K562 (cell line): ENCODE data around the gene YBX2. TPM values are rescaled to one million over a fixed set of nuclear protein-coding genes. Genes with fewer than 3 reads are reported as not detected.
A peak's percentile ranks its signal among the peaks of the same experiment; 100 is the strongest.

Source experiments
- CGGBP1 ChIP-seq: fragments of 250-450 bp; sonication (Bioruptor Pico); IDR thresholded peaks from 2 replicates; pipeline ENCODE4 v1.9.0; 2021; ENCODE audit warnings: mild to moderate bottlenecking
- CHAMP1 ChIP-seq: fragments of 450-650 bp; IDR thresholded peaks from 2 replicates; pipeline ENCODE4 v1.6.1; 2016; ENCODE audit warnings: mild to moderate bottlenecking
- CREB1 ChIP-seq, 2 experiments: sonication (generic) in 1 of 2; formaldehyde crosslinking in 1 of 2; IDR thresholded peaks; 2 replicates each; pipeline versions ENCODE4 v1.6.1 to v1.8.0; 2012 to 2022; ENCODE audit warnings: inconsistent platforms in 1 of 2, mild to moderate bottlenecking in 1 of 2, missing genetic modification reagents in 1 of 2, moderate library complexity in 1 of 2
- E2F5 ChIP-seq: sonication (generic); formaldehyde crosslinking; IDR thresholded peaks from 2 replicates; pipeline ENCODE4 v1.8.0; 2022; ENCODE audit warnings: mild to moderate bottlenecking, missing genetic modification reagents
- EGR1 ChIP-seq: fragments of 450-650 bp; conservative IDR thresholded peaks from 2 replicates; pipeline ENCODE4 v1.6.1; 2017; ENCODE audit warnings: mild to moderate bottlenecking
- ELF4 ChIP-seq: fragments of 450-650 bp; formaldehyde crosslinking; IDR thresholded peaks from 2 replicates; pipeline ENCODE4 v1.4.0; 2022; ENCODE audit warnings: missing genetic modification characterization
- ELK3 ChIP-seq: fragments of 450-650 bp; formaldehyde crosslinking; IDR thresholded peaks from 2 replicates; pipeline ENCODE4 v1.4.0; 2020; ENCODE audit warnings: mild to moderate bottlenecking
- GABPA ChIP-seq: fragments of 200-800 bp; sonication (Bioruptor generic); conservative IDR thresholded peaks from 2 replicates; pipeline ENCODE4 v1.6.1; 2016; ENCODE audit warnings: low read depth, missing genetic modification characterization, missing compliant biosample characterization
- GTF2B ChIP-seq: IDR thresholded peaks from 2 replicates; pipeline ENCODE4 v1.6.1; 2011; ENCODE audit not compliant: insufficient read length; ENCODE audit errors: extremely low read depth
- KLF13 ChIP-seq: fragments of 450-650 bp; IDR thresholded peaks from 2 replicates; pipeline ENCODE4 v1.6.1; 2016; ENCODE audit warnings: missing genetic modification characterization, low read depth, mild to moderate bottlenecking, missing compliant biosample characterization, moderate library complexity, borderline replicate concordance
- MTA3 ChIP-seq: fragments of 450-650 bp; formaldehyde crosslinking; IDR thresholded peaks from 2 replicates; pipeline ENCODE4 v1.6.1; 2017; ENCODE audit warnings: mild to moderate bottlenecking, borderline replicate concordance
- RUNX1 ChIP-seq: sonication (generic); IDR thresholded peaks from 2 replicates; pipeline ENCODE4 v1.6.1; 2016; ENCODE audit warnings: antibody characterized with exemption, low read depth
- SNRNP70 ChIP-seq: fragments of 200-400 bp; formaldehyde crosslinking; optimal IDR thresholded peaks from 2 replicates; pipeline ENCODE3; 2017; ENCODE audit warnings: low read depth, low read length
- SRSF3 ChIP-seq: fragments of 200-400 bp; formaldehyde crosslinking; IDR thresholded peaks from 2 replicates; pipeline ENCODE4 v1.6.1; 2016; ENCODE audit warnings: mild to moderate bottlenecking, low read length, moderate library complexity; ENCODE audit not compliant: insufficient read depth
- TEAD4 ChIP-seq, 2 experiments: sonication (generic) in 1 of 2; formaldehyde crosslinking in 1 of 2; IDR thresholded peaks; 2 replicates each; pipeline versions ENCODE4 v1.6.1 to v1.8.0; 2012 to 2022; ENCODE audit warnings: borderline replicate concordance in 1 of 2, inconsistent platforms in 1 of 2, low read length in 1 of 2, mild to moderate bottlenecking in 1 of 2, missing genetic modification reagents in 1 of 2
- ZBTB2 ChIP-seq: fragments of 450-650 bp; IDR thresholded peaks from 2 replicates; pipeline ENCODE4 v1.6.1; 2016; ENCODE audit warnings: antibody characterized with exemption
- ZFPM2 ChIP-seq: fragments of 250-450 bp; sonication (Bioruptor Pico); IDR thresholded peaks from 2 replicates; pipeline ENCODE4 v1.5.1; 2022; ENCODE audit warnings: mild to moderate bottlenecking
- ZNF12 ChIP-seq: sonication (generic); formaldehyde crosslinking; IDR thresholded peaks from 2 replicates; pipeline ENCODE4 v1.4.0; 2020; ENCODE audit warnings: mild to moderate bottlenecking, missing genetic modification reagents
- ZNF699 ChIP-seq: fragments of 250-450 bp; sonication (Bioruptor Pico); IDR thresholded peaks from 2 replicates; pipeline ENCODE4 v1.8.0; 2021; ENCODE audit warnings: mild to moderate bottlenecking, moderate library complexity; ENCODE audit not compliant: insufficient replicate concordance
- polyA plus RNA-seq, 8 experiments: library from polyadenylated mRNA; depleted of rRNA in 4 of 8; stranded (reverse) in 5 of 8; unstranded in 3 of 8; fragments of >200 nt; fragmentation: Nextera tagmentation in 2 of 8; fragmentation: Illumina TruSeq in 1 of 8; extraction: Ambion mirVana in 2 of 8; extraction: Trizol in 1 of 8; gene quantifications; 2 replicates each; pipeline versions ENCODE4 v1.2.1 to v1.2.3, GENCODE V29; 2011 to 2014; ENCODE audit warnings: inconsistent platforms in 1 of 8, missing spikeins in 1 of 8
- total RNA-seq, 7 experiments: library from RNA; depleted of rRNA in 6 of 7; stranded (reverse); fragments of >200 nt in 6 of 7; fragmentation: Illumina TruSeq in 2 of 7; extraction: Trizol in 2 of 7; gene quantifications; 2 replicates each; pipeline versions ENCODE4 v1.2.1 to v1.2.3, GENCODE V29; 2011 to 2021; ENCODE audit warnings: low replicate concordance in 1 of 7

Gene YBX2
- total and polyA plus RNA-seq, 9 of the 15 experiments (the other 6 are each of a cell fraction or from before 2014, with no cell fraction given): 0.03 to 0.59 (median 0.27) TPM; not detected in 6

- TF ChIP-seq CHAMP1 (no peak), ZBTB2 (0 out of 2 replicates have a peak, but pooled peaks have one; percentile 14), SNRNP70 (no peak), CGGBP1 (CRISPR knock-in tag) (no peak), ZNF12 (no peak), TEAD4 (IDR thresholded peaks at IDR 0.05; ENCODE audit: low read length) (no peak), TEAD4 (CRISPR knock-in tag; IDR thresholded peaks at IDR 0.05; ENCODE audit: borderline replicate concordance) (no peak), E2F5 (CRISPR knock-in tag) (no peak), MTA3 (peak; percentile 54; the same call in 1 of the 2 replicates), SRSF3 (no peak), CREB1 (IDR thresholded peaks at IDR 0.05) (peak; percentile 90), CREB1 (CRISPR knock-in tag; IDR thresholded peaks at IDR 0.05) (peak; percentile 97), ZFPM2 (CRISPR knock-in tag) (no peak), ELK3 (no peak), ZNF699 (CRISPR knock-in tag) (no peak), KLF13 (tag) (no peak), RUNX1 (no peak), GTF2B (no peak), ELF4 (no peak), EGR1 (peak; percentile 97), GABPA (tag) (peak; percentile 84)
Observed at GRCh38 chr17:7252176-7253043, 42.0 kb downstream of the YBX2 start, which contains the start of gene ELP5 (continued).
